HG02885 (cell line): Measurements from ENCODE around the gene RBFA.

Experiments used
- ATAC-seq: cut with Tn5 transposase; IDR thresholded peaks from one replicate; pipeline ENCODE4 v1.9.1; 2021; ENCODE audit warnings: mild to moderate bottlenecking; ENCODE audit not compliant: unreplicated experiment, poor library complexity

The RBFA gene

GRCh38 chr18:80068571-80069272, 34.5 kb downstream of the RBFA start:
- no peak for ATAC-seq

DNA sequence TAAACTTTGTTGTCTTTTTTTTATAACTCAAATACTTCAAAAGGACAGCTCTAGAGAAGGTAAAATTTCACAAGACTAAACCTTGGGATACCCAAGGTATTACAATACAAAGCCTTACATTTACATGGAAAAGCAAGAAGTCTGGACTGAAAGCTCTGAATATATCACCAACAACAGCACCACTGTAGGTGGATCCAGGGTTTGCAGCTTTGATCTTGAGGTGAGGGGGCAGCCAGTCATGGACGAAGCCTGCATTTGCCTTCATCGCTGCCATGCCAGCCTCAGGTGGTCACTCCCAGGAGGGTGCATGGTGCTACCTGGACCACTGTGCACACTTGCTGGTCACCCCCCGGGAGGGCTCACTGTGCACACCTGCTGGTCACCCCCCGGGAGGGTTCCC, 36.6 kb downstream of the RBFA start:
- no peak for ATAC-seq

GRCh38 chr18:80074183-80074582, 39.9 kb downstream of the RBFA start:
- ATAC-seq: no peak

- no peak for ATAC-seq
Measured at GRCh38 chr18:80074697-80075096, 40.5 kb downstream of the RBFA start.

- ATAC-seq: no peak
Measured at GRCh38 chr18:80075940-80076339, 41.7 kb downstream of the RBFA start.

- ATAC-seq: no peak
Measured at GRCh38 chr18:80076379-80076778, 42.1 kb downstream of the RBFA start.

GRCh38 chr18:80077873-80078272, 43.6 kb downstream of the RBFA start:
- no peak for ATAC-seq
